Anterior cingulate cortex (tissue), 58 donors: ENCODE data around the gene SMTNL2.
"Not testable (repeated sequence)": the region's sequence is repeated elsewhere in the genome, so short reads cannot be mapped to it uniquely, and the experiment has no call there.

ENCODE experiments used
- DNase-seq, 58 donors: peaks; one replicate each; lab custom pipeline; 2025; lab: John Stamatoyannopoulos, UW

The SMTNL2 gene

DNA sequence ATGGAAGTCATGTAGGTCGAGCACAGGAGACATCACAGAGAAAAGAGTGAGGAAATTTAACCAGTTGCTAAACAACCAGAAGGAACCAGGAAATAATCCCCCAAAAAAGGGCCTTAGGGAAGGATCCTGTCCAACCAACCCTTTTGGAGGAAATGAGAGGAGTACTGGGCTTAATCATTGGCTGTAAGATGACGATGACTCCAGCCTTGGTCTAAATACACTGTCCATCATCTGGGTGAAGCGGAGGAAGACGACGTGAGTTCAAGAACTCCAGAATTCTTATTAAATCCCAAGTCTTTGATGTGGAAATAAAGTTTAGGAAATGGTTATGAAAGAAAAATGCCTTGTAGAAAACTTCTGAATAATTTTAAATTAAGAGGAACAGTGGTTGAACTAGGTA is 68.7 kb downstream of the SMTNL2 start:
- DNase-seq, result no peak

DNA sequence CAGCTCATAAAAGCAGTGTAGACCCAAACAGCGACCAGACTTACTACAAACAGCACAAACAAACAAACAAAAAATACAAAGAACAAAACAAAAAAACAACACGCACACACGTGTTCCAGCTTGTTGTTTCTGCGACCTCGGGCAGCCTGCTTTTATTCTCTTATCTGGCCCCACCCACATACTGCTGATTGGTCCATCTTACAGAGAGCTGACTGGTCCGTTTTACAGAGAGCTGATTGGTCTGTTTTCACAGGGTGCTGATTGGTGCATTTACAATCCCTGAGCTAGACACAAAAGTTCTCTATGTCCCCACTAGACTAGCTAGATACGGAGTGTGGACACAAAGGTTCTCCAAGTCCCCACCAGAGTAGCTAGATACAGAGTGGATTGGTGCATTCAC is 71.6 kb downstream of the SMTNL2 start:
- DNase-seq, result not testable (repeated sequence)

- no peak for DNase-seq
Observed at GRCh38 chr17:4657678-4658077, 73.3 kb downstream of the SMTNL2 start.
